GM18870 (cell line): ENCODE results near the gene ADRA2B.

ENCODE experiments used
- ATAC-seq: cut with Tn5 transposase; IDR thresholded peaks from one replicate; pipeline ENCODE4 v1.9.1; 2021; ENCODE audit warnings: moderate library complexity; ENCODE audit not compliant: unreplicated experiment

ADRA2B gene

GRCh38 chr2:96138179-96139145 is 22.1 kb upstream of the ADRA2B start, which contains the start of gene ASTL:
Gene ASTL, minus strand, starts transcription at chr2:96138502. Its CDS starts 66 bp downstream, at chr2:96138436.
- no peak for ATAC-seq

- ATAC-seq: no peak
These were observed 21.2 kb upstream of the ADRA2B start for GRCh38 chr2:96137321-96138178.

- ATAC-seq: no peak
These were observed 19.9 kb upstream of the ADRA2B start for GRCh38 chr2:96136129-96136720.

GRCh38 chr2:96135621-96136020 is 19.2 kb upstream of the ADRA2B start:
- no peak for ATAC-seq

- ATAC-seq: no peak
These were observed 18.8 kb upstream of the ADRA2B start for GRCh38 chr2:96135171-96135570.

- ATAC-seq: no peak
These were observed 18.1 kb upstream of the ADRA2B start for GRCh38 chr2:96134421-96134820.

GRCh38 chr2:96131813-96132745 is 15.7 kb upstream of the ADRA2B start:
- ATAC-seq: no peak

GRCh38 chr2:96131152-96131812 is 14.9 kb upstream of the ADRA2B start:
- no peak for ATAC-seq

GRCh38 chr2:96130483-96130882 is 14.1 kb upstream of the ADRA2B start:
- no peak for ATAC-seq

GRCh38 chr2:96129528-96130120 is 13.3 kb upstream of the ADRA2B start:
- no peak for ATAC-seq

GRCh38 chr2:96128456-96128855 is 12.1 kb upstream of the ADRA2B start:
- no peak for ATAC-seq

- ATAC-seq: no peak
These were observed 8.3 kb upstream of the ADRA2B start for GRCh38 chr2:96124406-96125265.

GRCh38 chr2:96123936-96124335 is 7.6 kb upstream of the ADRA2B start:
- no peak for ATAC-seq

GRCh38 chr2:96123290-96123689 is 6.9 kb upstream of the ADRA2B start:
- no peak for ATAC-seq

GRCh38 chr2:96122391-96122790 is 6.0 kb upstream of the ADRA2B start:
- no peak for ATAC-seq

GRCh38 chr2:96121414-96121813 is 5.0 kb upstream of the ADRA2B start:
- ATAC-seq: no peak

- no peak for ATAC-seq
These were observed 4.6 kb upstream of the ADRA2B start for GRCh38 chr2:96120991-96121390.

GRCh38 chr2:96120091-96120720 is 3.8 kb upstream of the ADRA2B start:
- no peak for ATAC-seq
